Measurements from ENCODE around the gene STK10.

- TF ChIP-seq EZH2 (IDR thresholded peaks at IDR 0.05) (no peak), POLR2AphosphoS5 (IDR thresholded peaks at IDR 0.05; ENCODE audit: borderline replicate concordance, low read depth, low read length) (no peak), FOXP2 (optimal IDR thresholded peaks at IDR 0.05; ENCODE audit: control extremely low read depth, extremely low read length, insufficient read depth) (no peak)
Observed at GRCh38 chr5:172048539-172049101, 139.4 kb downstream of the STK10 start.

Measured in SK-N-MC (cell line).